Astrocyte (in vitro differentiated cells and primary cell): ENCODE measurements around the gene ALCAM.

Source experiments
- CTCF ChIP-seq: IDR thresholded peaks from 2 replicates; pipeline ENCODE4 v1.5.1; 2011; ENCODE audit warnings: low read depth, mild to moderate bottlenecking, inconsistent platforms, low read length, moderate library complexity; ENCODE audit not compliant: insufficient read depth
- EZH2 ChIP-seq: IDR thresholded peaks from 2 replicates; pipeline ENCODE4 v1.6.1; 2012; ENCODE audit warnings: mild to moderate bottlenecking, low read length, inconsistent platforms; ENCODE audit not compliant: insufficient read depth

- TF ChIP-seq CTCF (no peak), EZH2 (no peak)
These were observed 100.0 kb downstream of the ALCAM start for GRCh38 chr3:105466495-105467404.
